Measurements from ENCODE around the gene GPR37. TPM values are rescaled to one million over a fixed set of nuclear protein-coding genes. Genes with fewer than 3 reads are reported as not detected.

Gene GPR37
- total RNA-seq, 1 donor from 2014 or later, result not detected

DNA sequence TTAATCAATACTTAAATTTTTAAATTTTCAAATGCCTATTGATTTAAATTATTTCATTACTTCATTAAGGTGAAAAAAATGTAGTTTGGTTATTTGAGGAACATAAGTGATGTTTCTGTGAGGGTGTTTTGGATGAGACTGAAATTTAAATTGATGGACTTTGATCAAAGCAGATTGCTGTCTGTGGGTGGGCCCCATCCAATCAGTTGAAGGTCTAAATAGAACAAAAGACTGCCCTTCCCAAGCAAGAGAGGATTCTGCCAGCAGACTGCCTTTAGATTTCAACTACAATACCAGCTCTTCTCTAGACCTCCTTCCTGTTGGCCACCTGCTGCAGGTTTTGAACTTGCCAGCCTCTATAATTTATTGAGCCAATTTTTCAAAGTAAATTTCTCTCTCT, 14.5 kb upstream of the GPR37 start:
- intact Hi-C loops (cut with micrococcal nuclease), result no loop called here

- intact Hi-C loops (cut with micrococcal nuclease), result loop anchor here (2.0 kb wide), 1 partner anchor 23 kb away; no protein-coding TSS in a partner anchor
Measured at GRCh38 chr7:124779620-124780019, 14.0 kb upstream of the GPR37 start.

DNA sequence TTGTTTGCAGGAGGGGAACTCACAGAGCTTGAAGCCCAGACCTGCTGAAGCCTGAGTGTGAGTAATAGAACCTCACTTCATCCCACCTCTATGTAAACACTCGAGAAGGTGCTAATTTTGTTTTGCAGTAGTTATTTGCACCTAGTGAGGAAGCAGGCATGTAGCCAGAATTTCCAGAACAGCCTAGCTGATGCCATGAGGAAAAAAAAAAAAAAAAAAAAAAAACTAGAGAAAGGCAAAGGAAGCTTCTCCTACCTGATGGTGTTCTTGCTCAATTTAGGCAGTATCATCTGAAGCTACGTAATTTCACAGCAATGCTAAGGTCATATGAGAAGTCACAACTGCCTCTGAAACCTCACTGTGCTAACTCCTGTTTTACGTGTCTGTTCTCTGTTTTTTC, 13.6 kb upstream of the GPR37 start:
- intact Hi-C loops (cut with micrococcal nuclease), result loop anchor here (2.0 kb wide), 1 partner anchor 22 kb away; no protein-coding TSS in a partner anchor

DNA sequence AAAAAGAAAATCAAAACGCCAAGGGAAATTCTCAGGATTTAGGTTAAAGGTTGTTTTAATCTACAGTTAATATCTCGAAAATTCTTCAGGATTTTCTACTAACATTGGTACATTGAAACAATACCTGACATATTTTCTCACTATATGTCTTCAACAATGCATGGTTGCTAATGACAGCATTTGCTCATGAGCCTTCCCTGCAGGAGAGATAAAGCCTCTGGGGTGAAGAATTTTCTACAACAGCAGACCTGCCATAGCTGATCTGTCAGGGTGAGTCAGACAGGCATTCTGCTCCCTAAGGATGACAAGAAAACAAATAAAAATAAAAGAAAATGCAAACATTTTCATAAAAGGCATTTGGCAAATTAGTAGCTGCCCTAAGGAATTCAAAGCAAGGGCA, 11.7 kb upstream of the GPR37 start:
- intact Hi-C loops (cut with micrococcal nuclease), result no loop called here

- intact Hi-C loops (cut with micrococcal nuclease), result no loop called here
Measured at GRCh38 chr7:124776153-124776552, 10.6 kb upstream of the GPR37 start.

- intact Hi-C loops (cut with micrococcal nuclease), result no loop called here
Measured at GRCh38 chr7:124775422-124775821, 9.8 kb upstream of the GPR37 start.

GRCh38 chr7:124773938-124774337, 8.3 kb upstream of the GPR37 start:
- intact Hi-C loops (cut with micrococcal nuclease), result no loop called here

GRCh38 chr7:124773339-124773738, 7.7 kb upstream of the GPR37 start:
- intact Hi-C loops (cut with micrococcal nuclease), result no loop called here

GRCh38 chr7:124769136-124769535, 3.5 kb upstream of the GPR37 start:
- intact Hi-C loops (cut with micrococcal nuclease), result no loop called here

DNA sequence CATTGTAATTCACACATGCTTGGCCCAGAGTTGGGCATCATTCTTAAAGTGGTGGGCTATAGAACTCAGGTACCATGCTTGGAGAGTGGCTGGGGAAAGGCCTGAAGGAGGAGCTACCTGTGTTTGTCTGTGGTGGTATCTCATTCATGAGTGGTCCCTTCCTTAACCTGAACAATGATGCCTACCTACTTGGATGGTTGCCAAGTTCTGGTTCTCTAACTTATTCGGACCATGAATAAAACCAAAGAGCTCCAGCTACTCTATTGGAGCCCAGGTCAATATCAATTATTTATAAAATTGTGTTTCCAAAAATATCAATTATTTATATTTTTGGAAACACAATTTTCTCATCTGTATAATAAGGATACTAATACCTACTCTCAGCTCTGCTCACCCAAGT, 2.9 kb upstream of the GPR37 start:
- intact Hi-C loops (cut with micrococcal nuclease), result no loop called here

DNA sequence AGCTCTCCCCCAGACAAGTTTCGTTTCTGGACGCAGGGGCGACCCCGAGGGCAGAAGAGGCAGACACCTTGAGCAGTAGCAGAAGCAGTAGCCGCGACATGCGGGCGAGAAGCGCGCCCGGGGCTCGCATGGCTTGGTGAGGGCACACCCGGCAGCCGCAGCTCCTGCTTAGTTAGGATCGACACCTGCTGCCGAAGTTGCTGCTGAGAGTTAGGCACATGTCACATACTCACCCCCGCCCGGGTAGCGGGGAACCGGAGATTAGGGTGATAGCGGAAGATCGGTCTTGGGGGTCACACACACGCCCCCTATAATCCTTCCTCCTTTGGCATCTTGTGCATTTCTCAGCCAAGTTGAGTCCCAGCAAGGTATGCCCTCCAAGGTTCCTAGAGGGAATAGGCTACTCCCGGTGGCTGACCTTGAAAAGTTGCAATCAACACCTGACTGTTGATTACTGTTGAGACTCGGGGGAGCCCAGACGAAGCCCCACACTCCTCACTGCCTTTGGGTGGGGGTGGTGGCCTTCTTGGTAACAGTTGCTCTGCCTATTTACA, 668 bp downstream of the GPR37 start:
- intact Hi-C loops (cut with micrococcal nuclease), result no loop called here

- intact Hi-C loops (cut with micrococcal nuclease), result no loop called here
Measured at GRCh38 chr7:124764051-124764846, 1.3 kb downstream of the GPR37 start.

GRCh38 chr7:124762611-124763143, 2.9 kb downstream of the GPR37 start:
- intact Hi-C loops (cut with micrococcal nuclease), result no loop called here

- intact Hi-C loops (cut with micrococcal nuclease), result no loop called here
Measured at GRCh38 chr7:124761164-124761715, 4.4 kb downstream of the GPR37 start.

- intact Hi-C loops (cut with micrococcal nuclease), result no loop called here
Measured at GRCh38 chr7:124758327-124758726, 7.3 kb downstream of the GPR37 start.

DNA sequence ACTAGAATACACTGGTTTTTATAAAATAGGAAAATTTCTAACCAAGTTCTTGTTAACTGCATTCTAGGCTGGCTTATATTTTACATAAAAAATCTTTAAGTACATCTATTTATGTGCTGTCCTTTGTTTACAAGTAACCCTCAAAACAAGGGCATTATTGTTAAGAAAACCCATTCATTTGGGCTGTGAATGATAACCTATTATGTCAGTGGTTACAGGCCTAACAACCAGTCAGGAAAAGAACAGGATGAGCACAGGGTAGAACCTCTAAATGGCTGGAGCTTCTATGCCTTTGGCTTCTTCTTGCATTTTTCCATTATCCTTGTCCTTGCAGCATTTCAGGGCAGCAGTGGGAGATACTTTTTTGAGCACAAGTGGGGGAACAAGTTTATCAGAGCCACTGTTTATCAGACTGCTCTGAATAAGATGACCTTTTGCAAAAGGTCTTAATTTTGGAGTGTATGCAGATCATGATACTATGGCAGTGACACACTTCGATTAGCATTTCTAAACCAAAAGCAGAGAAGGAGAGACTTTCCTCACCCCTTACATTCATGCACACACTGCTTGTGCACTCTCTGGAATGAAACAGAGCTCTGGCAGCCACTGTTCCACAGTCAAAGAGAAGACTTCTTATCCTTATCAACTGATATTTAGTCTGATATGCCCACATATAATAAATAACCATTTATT, 10.9 kb downstream of the GPR37 start:
- intact Hi-C loops (cut with micrococcal nuclease), result no loop called here

- intact Hi-C loops (cut with micrococcal nuclease), result no loop called here
Measured at GRCh38 chr7:124752310-124752709, 13.3 kb downstream of the GPR37 start.

DNA sequence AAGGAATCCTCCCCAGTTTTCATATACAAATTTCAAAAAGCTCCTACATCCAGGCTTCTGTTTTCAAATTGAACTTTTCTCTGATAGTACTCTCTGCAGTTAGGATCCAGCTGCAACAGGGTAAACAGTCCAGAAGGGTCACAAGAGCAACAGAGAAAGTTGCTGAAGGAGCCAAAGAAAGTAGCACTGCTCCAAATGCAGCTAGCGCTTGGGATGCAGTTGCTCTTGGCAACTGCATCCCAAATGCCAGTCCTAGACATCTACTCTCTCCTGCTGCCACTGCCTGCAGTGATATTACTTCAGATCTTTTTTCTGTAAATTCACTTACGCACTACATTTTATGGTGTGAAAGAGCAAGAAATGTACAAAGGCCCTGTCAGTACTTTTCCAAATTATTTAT, 14.6 kb downstream of the GPR37 start:
- intact Hi-C loops (cut with micrococcal nuclease), result no loop called here

- intact Hi-C loops (cut with micrococcal nuclease), result no loop called here
Measured at GRCh38 chr7:124747072-124747471, 18.5 kb downstream of the GPR37 start.

- intact Hi-C loops (cut with micrococcal nuclease), result no loop called here
Measured at GRCh38 chr7:124738639-124739038, 27.0 kb downstream of the GPR37 start.

GRCh38 chr7:124737760-124738300, 27.8 kb downstream of the GPR37 start:
- intact Hi-C loops (cut with micrococcal nuclease), result no loop called here

DNA sequence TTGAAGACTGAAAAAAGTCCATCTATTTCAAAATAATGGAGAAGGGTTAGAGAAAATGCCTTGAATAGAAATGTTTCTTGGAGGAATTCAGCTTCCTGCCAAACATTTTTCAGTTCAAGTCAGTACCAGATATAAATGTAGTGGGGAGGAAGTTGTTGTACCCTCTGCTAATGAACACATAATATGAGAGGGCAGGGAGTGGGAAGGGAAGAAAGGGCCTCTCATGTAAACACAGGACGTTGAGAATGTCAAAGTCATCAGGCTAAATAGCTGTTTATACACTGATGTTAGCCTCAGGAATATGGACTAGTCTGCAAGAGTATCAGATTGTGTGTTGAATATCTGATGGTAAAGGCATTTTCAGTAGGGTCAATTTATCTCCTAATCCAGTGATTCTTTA, 37.0 kb downstream of the GPR37 start:
- intact Hi-C loops (cut with micrococcal nuclease), result no loop called here

Data from T-helper 1 cell treated with Interleukin-12 subunit alpha and Interleukin-12 subunit beta and Interleukin-4 antibody, amounts not matched to agents 30 ng/mL and 1 ng/mL, for 36 hours (primary cell).